ENCODE measurements around the gene CLDN22.
"Not testable (repeated sequence)": the region's sequence is repeated elsewhere in the genome, so short reads cannot be mapped to it uniquely, and the experiment has no call there.

CLDN22 gene

GRCh38 chr4:183327827-183328226 lies 7.8 kb upstream of the CLDN22 start:
- no peaks in the 10 kb centered on the region for H3K79me2 ChIP-seq (ENCODE audit: insufficient read depth, low read length)
- H3K27ac ChIP-seq (ENCODE audit: low read depth, low read length), result no peak overlapping the region
- H3K9me3 ChIP-seq (ENCODE audit: insufficient read depth, low read length), result no peaks in the 10 kb centered on the region
- H2AFZ ChIP-seq (ENCODE audit: low read depth, low read length, severe bottlenecking), result no peak overlapping the region
- H4K20me1 ChIP-seq (ENCODE audit: low read depth, low read length), result no peaks in the 10 kb centered on the region
- no peaks in the 10 kb centered on the region for H3K36me3 ChIP-seq (ENCODE audit: low read length)
- H3F3A ChIP-seq (ENCODE audit: insufficient read depth), result no peaks in the 10 kb centered on the region
- TF ChIP-seq CTCF (IDR thresholded peaks at IDR 0.05; ENCODE audit: insufficient read depth, low read length, poor library complexity, severe bottlenecking) (no peak), EZH2phosphoT487 (conservative IDR thresholded peaks at IDR 0.05; ENCODE audit: low read length) (no peak)
- H3K4me2 ChIP-seq (ENCODE audit: low read depth, low read length, poor library complexity, severe bottlenecking), result no peak overlapping the region
- no peaks in the 10 kb centered on the region for H3K9me2 ChIP-seq (replicated peaks; ENCODE audit: insufficient read depth, low read length)
- H3K4me3 ChIP-seq (ENCODE audit: insufficient read depth, low read length, poor library complexity, severe bottlenecking), result no peak overlapping the region
- no peaks in the 10 kb centered on the region for H3K27me3 ChIP-seq (ENCODE audit: low read length)
- H3K9ac ChIP-seq (ENCODE audit: low read length), result no peak overlapping the region

- Histone ChIP-seq H3K79me2 (ENCODE audit: insufficient read depth, low read length) (no peaks in the 10 kb centered on the region), H3K27me3 (ENCODE audit: low read length) (no peaks in the 10 kb centered on the region), H3K9ac (ENCODE audit: low read length) (no peak overlapping the region), H3K27ac (ENCODE audit: low read depth, low read length) (no peak overlapping the region), H3K4me3 (ENCODE audit: insufficient read depth, low read length, poor library complexity, severe bottlenecking) (no peak overlapping the region), H4K20me1 (ENCODE audit: low read depth, low read length) (no peaks in the 10 kb centered on the region), H2AFZ (ENCODE audit: low read depth, low read length, severe bottlenecking) (no peak overlapping the region), H3K36me3 (ENCODE audit: low read length) (no peaks in the 10 kb centered on the region), H3K9me3 (ENCODE audit: insufficient read depth, low read length) (no peaks in the 10 kb centered on the region), H3K9me2 (replicated peaks; ENCODE audit: insufficient read depth, low read length) (no peaks in the 10 kb centered on the region), H3F3A (ENCODE audit: insufficient read depth) (no peaks in the 10 kb centered on the region), H3K4me2 (ENCODE audit: low read depth, low read length, poor library complexity, severe bottlenecking) (no peak overlapping the region)
- TF ChIP-seq EZH2phosphoT487 (conservative IDR thresholded peaks at IDR 0.05; ENCODE audit: low read length) (no peak), CTCF (IDR thresholded peaks at IDR 0.05; ENCODE audit: insufficient read depth, low read length, poor library complexity, severe bottlenecking) (no peak)
Measured at GRCh38 chr4:183326853-183327252, 6.8 kb upstream of the CLDN22 start.

GRCh38 chr4:183326387-183326786 lies 6.3 kb upstream of the CLDN22 start:
- not testable (repeated sequence) for H3K36me3 ChIP-seq (ENCODE audit: low read length); H3K4me2 ChIP-seq (ENCODE audit: low read depth, low read length, poor library complexity, severe bottlenecking)

GRCh38 chr4:183324619-183325018 lies 4.5 kb upstream of the CLDN22 start:
- no peaks in the 10 kb centered on the region for H4K20me1 ChIP-seq (ENCODE audit: low read depth, low read length)
- H2AFZ ChIP-seq (ENCODE audit: low read depth, low read length, severe bottlenecking), result no peak overlapping the region
- H3K36me3 ChIP-seq (ENCODE audit: low read length), result no peaks in the 10 kb centered on the region
- TF ChIP-seq CTCF (IDR thresholded peaks at IDR 0.05; ENCODE audit: insufficient read depth, low read length, poor library complexity, severe bottlenecking) (no peak), EZH2phosphoT487 (conservative IDR thresholded peaks at IDR 0.05; ENCODE audit: low read length) (no peak)
- H3K27ac ChIP-seq (ENCODE audit: low read depth, low read length), result no peak overlapping the region
- no peaks in the 10 kb centered on the region for H3K9me2 ChIP-seq (replicated peaks; ENCODE audit: insufficient read depth, low read length)
- no peak overlapping the region for H3K4me3 ChIP-seq (ENCODE audit: insufficient read depth, low read length, poor library complexity, severe bottlenecking)
- H3K9me3 ChIP-seq (ENCODE audit: insufficient read depth, low read length), result no peaks in the 10 kb centered on the region
- no peak overlapping the region for H3K9ac ChIP-seq (ENCODE audit: low read length)
- H3K4me2 ChIP-seq (ENCODE audit: low read depth, low read length, poor library complexity, severe bottlenecking), result no peak overlapping the region
- no peaks in the 10 kb centered on the region for H3K27me3 ChIP-seq (ENCODE audit: low read length)
- no peaks in the 10 kb centered on the region for H3K79me2 ChIP-seq (ENCODE audit: insufficient read depth, low read length)
- H3F3A ChIP-seq (ENCODE audit: insufficient read depth), result no peaks in the 10 kb centered on the region

More at GRCh38 chr4:183326387-183326786, 6.3 kb upstream of the CLDN22 start:
- H3K4me3 ChIP-seq (ENCODE audit: insufficient read depth, low read length, poor library complexity, severe bottlenecking); H3K27me3 ChIP-seq (ENCODE audit: low read length); H4K20me1 ChIP-seq (ENCODE audit: low read depth, low read length); H3K79me2 ChIP-seq (ENCODE audit: insufficient read depth, low read length); H3K9me3 ChIP-seq (ENCODE audit: insufficient read depth, low read length); H3K27ac ChIP-seq (ENCODE audit: low read depth, low read length); H2AFZ ChIP-seq (ENCODE audit: low read depth, low read length, severe bottlenecking); H3K9me2 ChIP-seq (replicated peaks; ENCODE audit: insufficient read depth, low read length); H3K9ac ChIP-seq (ENCODE audit: low read length); H3F3A ChIP-seq (ENCODE audit: insufficient read depth): not testable (repeated sequence)

- not testable (repeated sequence) for H3K9ac ChIP-seq (ENCODE audit: low read length); H3K9me3 ChIP-seq (ENCODE audit: insufficient read depth, low read length); H3F3A ChIP-seq (ENCODE audit: insufficient read depth); H3K4me3 ChIP-seq (ENCODE audit: insufficient read depth, low read length, poor library complexity, severe bottlenecking); H3K36me3 ChIP-seq (ENCODE audit: low read length); H3K9me2 ChIP-seq (replicated peaks; ENCODE audit: insufficient read depth, low read length); H3K27ac ChIP-seq (ENCODE audit: low read depth, low read length); H3K79me2 ChIP-seq (ENCODE audit: insufficient read depth, low read length); H2AFZ ChIP-seq (ENCODE audit: low read depth, low read length, severe bottlenecking); H4K20me1 ChIP-seq (ENCODE audit: low read depth, low read length); H3K27me3 ChIP-seq (ENCODE audit: low read length); H3K4me2 ChIP-seq (ENCODE audit: low read depth, low read length, poor library complexity, severe bottlenecking)
Measured at GRCh38 chr4:183324056-183324455, 4.0 kb upstream of the CLDN22 start.
